HG03066 (cell line): ENCODE results near the gene PDILT.
"Not testable (repeated sequence)": the region's sequence is repeated elsewhere in the genome, so short reads cannot be mapped to it uniquely, and the experiment has no call there.

Experiments used
- ATAC-seq: cut with Tn5 transposase; IDR thresholded peaks from one replicate; pipeline ENCODE4 v1.9.1; 2021; ENCODE audit warnings: low read depth; ENCODE audit not compliant: unreplicated experiment

Gene PDILT

GRCh38 chr16:20326321-20326720 lies 78.2 kb downstream of the PDILT start:
- ATAC-seq, result no peak

DNA sequence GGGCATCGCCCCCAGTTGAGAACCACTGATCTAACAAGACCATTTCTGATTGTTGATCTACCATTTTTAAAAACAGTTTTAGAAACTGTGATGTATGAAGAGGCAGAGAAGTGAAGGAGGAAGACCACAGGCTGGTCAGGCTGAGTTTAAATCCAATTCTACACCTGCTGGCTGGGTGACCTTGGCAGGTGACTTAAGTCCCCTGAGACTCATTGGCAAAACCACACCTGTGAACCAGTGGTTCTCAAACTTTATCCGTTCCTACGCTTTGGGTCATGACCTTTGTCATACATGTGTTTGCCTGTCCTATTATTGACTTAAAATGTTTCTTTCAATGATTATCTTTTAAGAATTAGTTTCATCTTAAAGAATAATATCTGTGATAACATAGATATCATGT lies 79.5 kb downstream of the PDILT start:
- no peak for ATAC-seq

DNA sequence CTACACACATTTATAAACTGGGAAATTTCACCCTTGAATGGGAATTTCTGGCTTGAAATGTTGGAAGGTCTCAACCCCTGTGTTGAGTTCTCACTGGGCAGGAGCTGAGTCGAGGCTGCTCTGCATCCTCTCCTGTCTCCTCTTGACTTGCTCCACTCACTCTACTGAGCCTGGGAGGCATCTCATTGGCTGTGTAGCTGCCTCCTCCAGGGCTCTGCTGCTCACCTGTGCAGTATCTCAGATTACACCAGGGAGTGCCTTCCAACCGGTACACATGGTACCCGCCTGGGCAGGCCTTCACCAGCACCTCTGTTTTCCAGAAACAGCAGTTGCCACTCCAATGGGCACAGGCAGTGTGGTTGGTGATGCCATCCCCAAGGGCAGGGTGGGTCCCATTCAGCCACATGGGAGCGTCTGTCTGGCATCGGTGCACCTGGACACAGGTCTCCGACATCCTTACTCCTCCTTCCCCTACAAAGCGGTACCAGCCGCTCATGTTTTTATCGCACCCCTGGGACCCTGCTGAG lies 80.9 kb downstream of the PDILT start:
- no peak for ATAC-seq

DNA sequence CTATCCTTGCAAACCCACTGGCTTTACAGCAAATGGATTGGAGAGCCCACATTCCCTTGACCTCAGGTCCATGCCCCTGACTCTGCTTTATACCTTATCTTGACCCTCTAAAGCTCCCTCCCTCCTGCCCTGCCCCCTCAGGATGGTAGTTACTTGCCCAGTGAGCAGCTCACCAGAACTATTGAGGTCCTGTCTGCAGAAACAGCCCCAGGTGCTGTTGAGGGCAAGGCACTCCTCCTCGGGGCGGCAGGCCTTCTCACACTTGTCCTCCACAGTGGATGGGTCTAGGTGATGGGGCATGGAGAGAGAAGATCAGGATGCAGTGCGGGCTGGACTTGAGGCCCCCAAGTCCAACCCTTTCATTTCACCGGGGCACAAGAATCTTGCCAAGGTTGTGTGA lies 81.8 kb downstream of the PDILT start:
- no peak for ATAC-seq

DNA sequence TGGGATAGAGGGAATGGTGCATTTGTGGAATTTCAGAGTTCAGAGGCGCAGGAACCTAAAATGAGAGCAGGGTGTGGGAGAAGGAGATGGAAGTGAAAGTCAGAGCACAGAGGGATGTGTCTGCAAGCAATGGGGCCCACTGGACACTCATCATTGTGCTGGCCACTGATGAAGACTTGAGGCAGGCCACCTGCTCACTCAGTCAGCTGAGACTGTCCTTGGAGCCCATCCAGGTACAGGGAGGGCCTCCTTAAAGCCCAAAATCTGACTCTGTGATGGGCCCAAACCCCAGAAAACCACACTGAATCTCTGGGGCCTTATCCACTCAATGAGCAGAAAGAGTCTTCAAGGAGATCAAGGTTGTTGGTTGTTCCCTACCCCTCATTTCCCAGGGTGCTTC lies 82.9 kb downstream of the PDILT start:
- no peak for ATAC-seq

DNA sequence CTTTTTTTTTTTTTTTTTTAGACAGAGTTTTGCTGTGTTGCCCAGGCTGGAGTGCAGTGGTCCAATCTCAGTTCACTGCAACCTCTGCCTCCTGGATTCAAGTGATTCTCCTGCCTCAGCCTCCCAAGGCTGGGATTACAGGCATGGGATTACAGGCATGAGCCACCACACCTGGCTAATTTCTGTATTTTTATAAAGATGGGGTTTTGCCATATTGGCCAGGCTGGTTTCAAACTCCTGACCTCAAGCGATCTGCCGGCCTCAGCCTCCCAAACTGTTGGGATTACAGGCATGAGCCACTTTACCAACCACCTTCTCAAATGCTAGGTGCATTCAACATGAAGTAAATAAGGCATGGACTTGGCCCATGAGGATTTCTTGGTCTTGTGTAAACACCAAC lies 83.5 kb downstream of the PDILT start:
- ATAC-seq, result not testable (repeated sequence)

- no peak for ATAC-seq
Observed at GRCh38 chr16:20320592-20320991, 83.9 kb downstream of the PDILT start.

DNA sequence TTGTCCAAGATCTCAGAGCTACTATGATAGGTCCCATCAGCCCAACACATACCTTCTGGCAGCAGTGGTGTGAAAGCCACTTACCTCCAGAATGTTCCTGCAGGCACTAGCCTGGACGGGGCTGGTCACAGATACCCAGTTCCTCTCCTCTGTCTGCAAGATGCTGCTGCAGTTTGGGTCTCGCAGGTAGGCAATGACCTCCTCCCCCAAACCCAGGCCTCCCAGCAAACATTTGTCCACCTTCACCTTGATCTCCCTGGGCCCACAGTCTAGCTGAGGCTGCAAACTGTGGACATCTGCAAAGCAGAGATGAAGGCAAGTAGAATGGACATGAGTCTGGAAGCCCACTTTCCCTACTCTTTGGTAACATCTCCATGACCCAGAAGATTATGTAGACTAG lies 84.4 kb downstream of the PDILT start:
- no peak for ATAC-seq

- ATAC-seq, result no peak
Observed at GRCh38 chr16:20319406-20319805, 85.1 kb downstream of the PDILT start.

- no peak for ATAC-seq
Observed at GRCh38 chr16:20318437-20318836, 86.1 kb downstream of the PDILT start.

DNA sequence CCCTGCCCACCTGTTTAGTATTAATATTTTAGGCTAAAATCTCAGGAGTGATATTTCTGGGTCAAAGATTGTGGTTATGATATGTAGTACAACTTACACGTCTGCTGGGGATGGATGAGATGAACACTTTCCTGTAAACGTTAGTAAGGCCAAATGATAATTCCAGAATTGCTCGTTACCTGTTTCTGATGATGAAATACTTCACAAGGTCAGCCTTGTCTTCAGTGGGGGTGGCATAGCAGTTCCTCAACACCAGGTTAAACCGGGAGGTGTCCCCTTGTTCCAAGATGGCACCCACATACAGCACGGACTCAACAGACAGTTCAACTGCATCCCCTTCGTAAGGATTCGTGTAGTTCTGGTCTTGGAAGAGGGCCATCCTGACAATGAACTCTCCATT lies 86.5 kb downstream of the PDILT start:
- ATAC-seq, result no peak

- no peak for ATAC-seq
Observed at GRCh38 chr16:20317117-20317516, 87.4 kb downstream of the PDILT start.

- ATAC-seq, result no peak
Observed at GRCh38 chr16:20316715-20317114, 87.8 kb downstream of the PDILT start.

DNA sequence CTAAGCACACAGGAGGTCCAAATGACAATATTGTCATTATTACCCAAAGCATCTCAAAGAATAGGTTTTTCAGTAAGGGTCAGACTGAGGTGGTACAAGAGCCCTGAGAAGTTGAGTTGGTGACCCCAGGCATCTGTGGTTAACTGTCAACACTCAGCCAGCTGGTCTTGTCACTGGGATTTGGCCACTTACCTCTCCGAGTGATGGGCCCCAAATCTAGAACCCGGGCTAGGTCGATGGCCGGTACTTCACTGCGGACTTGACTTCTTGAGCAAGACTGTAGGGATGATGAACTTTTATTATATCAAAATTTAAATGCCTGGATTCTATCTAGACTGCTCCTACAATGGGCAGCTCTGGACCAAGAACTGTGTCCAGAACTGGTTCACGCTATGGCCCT lies 88.8 kb downstream of the PDILT start:
- ATAC-seq, result no peak

DNA sequence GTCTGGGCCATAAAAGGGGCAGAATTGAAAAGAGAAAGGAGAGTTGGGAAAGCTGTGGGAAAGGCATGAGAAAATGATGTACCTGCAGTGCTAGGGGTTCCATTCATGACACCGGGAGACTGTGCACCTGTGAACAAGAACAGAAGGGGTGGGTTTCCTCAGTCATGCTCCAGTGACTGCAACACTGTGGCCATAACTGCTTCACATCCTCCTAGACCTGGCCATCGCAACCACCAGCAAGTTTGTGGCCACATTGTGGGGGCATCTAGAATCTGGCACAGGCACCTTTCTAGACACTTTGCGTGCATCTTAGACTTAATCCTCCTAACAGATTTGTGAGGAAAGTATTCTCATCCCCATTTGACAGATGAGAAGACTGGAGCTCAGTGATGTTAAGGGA lies 90.0 kb downstream of the PDILT start:
- no peak for ATAC-seq

GRCh38 chr16:20313741-20314140 lies 90.8 kb downstream of the PDILT start:
- no peak for ATAC-seq

DNA sequence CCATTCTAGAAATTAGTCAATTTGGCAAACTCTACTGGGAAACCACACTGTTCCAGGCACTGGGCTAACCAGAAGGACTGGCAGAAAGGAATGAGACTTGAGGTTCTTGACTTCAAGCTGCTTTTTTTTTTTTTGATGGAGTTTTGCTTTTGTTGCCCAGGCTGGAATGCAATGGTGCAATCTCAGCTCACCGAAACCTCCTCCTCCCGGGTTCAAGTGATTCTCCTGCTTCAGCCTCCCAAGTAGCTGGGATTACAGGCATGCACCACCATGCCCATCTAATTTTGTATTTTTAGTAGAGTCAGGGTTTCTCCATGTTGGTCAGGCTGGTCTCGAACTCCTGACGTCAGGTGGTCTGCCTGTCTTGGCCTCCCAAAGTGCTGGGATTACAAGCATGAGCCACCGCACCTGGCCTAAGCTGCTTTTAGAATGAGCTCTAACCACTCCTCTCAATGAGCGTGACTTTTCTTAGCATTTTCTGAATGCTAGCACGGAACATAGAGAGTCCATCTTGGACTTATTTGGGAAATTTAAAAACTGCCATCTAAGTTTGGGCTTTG lies 91.9 kb downstream of the PDILT start:
- not testable (repeated sequence) for ATAC-seq

- no peak for ATAC-seq
Observed at GRCh38 chr16:20311548-20311947, 93.0 kb downstream of the PDILT start.

DNA sequence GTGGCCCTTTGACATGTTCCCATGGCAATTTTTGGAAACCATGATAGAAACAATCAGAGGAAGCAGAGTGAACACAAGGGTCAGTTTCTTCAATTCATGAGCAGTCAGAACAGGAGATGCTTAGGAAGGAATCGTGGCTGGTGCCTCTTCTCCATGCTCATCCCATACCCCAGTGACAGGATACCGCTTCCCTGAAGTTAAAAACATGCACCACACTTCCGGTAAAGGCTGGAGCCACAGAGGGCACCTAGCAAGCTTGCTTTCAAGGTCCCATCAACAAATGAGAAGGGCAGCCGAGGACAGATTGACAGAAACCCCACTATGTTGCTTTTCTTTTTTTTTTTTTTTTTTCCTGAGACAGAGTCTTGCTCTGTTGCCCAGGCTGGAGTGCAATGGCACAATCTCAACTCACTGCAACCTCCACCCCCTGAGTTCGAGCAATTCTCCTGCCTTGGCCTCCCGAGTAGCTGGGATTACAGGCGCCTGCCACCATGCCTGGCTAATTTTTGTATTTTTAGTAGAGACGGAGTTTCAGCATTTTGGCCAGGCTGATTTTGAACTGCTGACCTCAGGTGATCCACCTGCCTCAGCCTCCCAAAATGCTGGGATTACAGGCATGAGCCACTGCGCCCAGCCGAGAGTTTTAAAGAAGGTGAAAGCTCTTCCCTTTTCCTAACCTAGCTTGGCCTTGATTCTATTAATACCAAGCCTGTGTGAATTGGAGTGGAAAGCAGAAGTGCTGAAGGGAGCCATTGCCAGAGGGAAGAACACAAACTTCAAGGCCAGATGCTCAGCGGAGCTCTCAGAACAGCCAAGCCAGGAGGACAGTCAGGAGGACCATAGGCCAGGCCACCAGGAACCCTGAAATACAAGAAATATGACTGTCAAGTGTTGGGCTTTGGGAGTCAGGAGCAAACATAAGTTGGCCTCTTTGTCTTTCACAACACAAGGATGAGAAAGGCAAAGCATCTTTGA lies 93.8 kb downstream of the PDILT start:
- no peak for ATAC-seq

GRCh38 chr16:20309786-20310185 lies 94.8 kb downstream of the PDILT start:
- no peak for ATAC-seq
